GM23338 (cell line): ENCODE results near the gene TBX10.
"Not testable (repeated sequence)": the region's sequence is repeated elsewhere in the genome, so short reads cannot be mapped to it uniquely, and the experiment has no call there.

Experiments
- CREB1 ChIP-seq: fragments of 250-450 bp; sonication (Bioruptor Pico); IDR thresholded peaks from 2 replicates; pipeline ENCODE4 v1.5.0; 2020; ENCODE audit warnings: low read depth, mild to moderate bottlenecking, moderate library complexity
- EZH2 ChIP-seq: fragments of 200-600 bp; sonication (generic); IDR thresholded peaks from one replicate; pipeline ENCODE4 v1.8.0; 2017; ENCODE audit warnings: antibody characterized with exemption, mild to moderate bottlenecking, low read depth; ENCODE audit not compliant: unreplicated experiment
- EZH2phosphoT487 ChIP-seq: fragments of 200-600 bp; sonication (generic); IDR thresholded peaks from one replicate; pipeline ENCODE4 v1.8.1; 2018; ENCODE audit warnings: antibody characterized with exemption; ENCODE audit not compliant: unreplicated experiment
- NANOG ChIP-seq: IDR thresholded peaks from 2 replicates; pipeline ENCODE4 v1.6.1; 2016; ENCODE audit warnings: antibody characterized with exemption, borderline replicate concordance
- POLR2AphosphoS5 ChIP-seq: IDR thresholded peaks from 2 replicates; pipeline ENCODE4 v1.6.1; 2016; ENCODE audit warnings: antibody characterized with exemption, low read depth
- STAT1 ChIP-seq: IDR thresholded peaks from one replicate; pipeline ENCODE4 v1.6.1; 2016; ENCODE audit warnings: antibody characterized with exemption; ENCODE audit not compliant: unreplicated experiment
- ZNF114 ChIP-seq: fragments of 250-450 bp; sonication (Bioruptor Pico); IDR thresholded peaks from 2 replicates; pipeline ENCODE4 v1.5.0; 2020; ENCODE audit warnings: mild to moderate bottlenecking, moderate library complexity
- ZNF331 ChIP-seq: fragments of 250-450 bp; sonication (Bioruptor Pico); IDR thresholded peaks from 2 replicates; pipeline ENCODE4 v1.5.0; 2020; ENCODE audit warnings: low read depth, mild to moderate bottlenecking, moderate library complexity
- TF ChIP-seq, protein P1 (sequence below), 2 experiments: fragments of 200-600 bp in 1 of 2; sonication (generic) in 1 of 2; conservative IDR thresholded peaks; 2 replicates each; pipeline versions ENCODE4 v1.5.1 to v1.6.1; 2016 to 2017; ENCODE audit warnings: antibody characterized with exemption in 2 of 2, low read depth in 2 of 2, mild to moderate bottlenecking in 2 of 2, moderate library complexity in 1 of 2
- TF ChIP-seq, protein P2 (sequence below): IDR thresholded peaks from one replicate; pipeline ENCODE4 v1.6.1; 2018; ENCODE audit warnings: antibody characterized with exemption; ENCODE audit not compliant: unreplicated experiment
- TF ChIP-seq, protein P3 (sequence below): fragments of 250-450 bp; sonication (Bioruptor Pico); IDR thresholded peaks from 2 replicates; pipeline ENCODE4 v1.5.0; 2020; ENCODE audit warnings: mild to moderate bottlenecking, moderate library complexity
- TF ChIP-seq, protein P4 (sequence below): IDR thresholded peaks from 2 replicates; pipeline ENCODE4 v1.6.1; 2016; ENCODE audit warnings: antibody characterized with exemption

DNA sequence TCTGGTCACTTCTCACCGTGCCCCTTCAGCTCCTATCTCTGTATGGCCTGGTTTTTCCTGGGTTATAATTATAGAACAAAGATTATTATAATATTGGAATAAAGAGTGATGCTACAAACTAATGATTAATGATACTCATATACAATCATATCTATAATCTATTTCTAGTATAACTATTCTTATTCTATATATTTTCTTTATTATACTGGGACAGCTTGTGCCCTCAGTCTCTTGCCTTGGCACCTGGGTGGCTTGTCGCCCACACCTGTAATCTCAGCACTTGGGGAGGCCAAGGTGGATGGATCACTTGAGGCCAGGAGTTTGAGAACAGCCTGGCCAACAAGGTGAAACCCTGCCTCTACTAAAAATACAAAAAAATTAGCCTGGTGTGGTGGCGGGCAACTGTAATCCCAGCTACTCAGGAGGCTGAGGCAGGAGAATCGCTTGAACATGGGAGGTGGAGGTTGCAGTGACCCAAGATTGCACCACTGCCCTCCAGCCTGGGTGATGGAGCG lies 20.1 kb upstream of the TBX10 start:
- TF ChIP-seq, protein P1, sequence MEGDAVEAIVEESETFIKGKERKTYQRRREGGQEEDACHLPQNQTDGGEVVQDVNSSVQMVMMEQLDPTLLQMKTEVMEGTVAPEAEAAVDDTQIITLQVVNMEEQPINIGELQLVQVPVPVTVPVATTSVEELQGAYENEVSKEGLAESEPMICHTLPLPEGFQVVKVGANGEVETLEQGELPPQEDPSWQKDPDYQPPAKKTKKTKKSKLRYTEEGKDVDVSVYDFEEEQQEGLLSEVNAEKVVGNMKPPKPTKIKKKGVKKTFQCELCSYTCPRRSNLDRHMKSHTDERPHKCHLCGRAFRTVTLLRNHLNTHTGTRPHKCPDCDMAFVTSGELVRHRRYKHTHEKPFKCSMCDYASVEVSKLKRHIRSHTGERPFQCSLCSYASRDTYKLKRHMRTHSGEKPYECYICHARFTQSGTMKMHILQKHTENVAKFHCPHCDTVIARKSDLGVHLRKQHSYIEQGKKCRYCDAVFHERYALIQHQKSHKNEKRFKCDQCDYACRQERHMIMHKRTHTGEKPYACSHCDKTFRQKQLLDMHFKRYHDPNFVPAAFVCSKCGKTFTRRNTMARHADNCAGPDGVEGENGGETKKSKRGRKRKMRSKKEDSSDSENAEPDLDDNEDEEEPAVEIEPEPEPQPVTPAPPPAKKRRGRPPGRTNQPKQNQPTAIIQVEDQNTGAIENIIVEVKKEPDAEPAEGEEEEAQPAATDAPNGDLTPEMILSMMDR (conservative IDR thresholded peaks at IDR 0.05; ENCODE audit: low read depth in 2 of 2), result not testable (repeated sequence)
- TF ChIP-seq POLR2AphosphoS5; EZH2; ZNF114 (CRISPR knock-in tag); NANOG; EZH2phosphoT487; ZNF331 (CRISPR knock-in tag); STAT1; CREB1 (CRISPR knock-in tag): not testable (repeated sequence)
- TF ChIP-seq, protein P2, sequence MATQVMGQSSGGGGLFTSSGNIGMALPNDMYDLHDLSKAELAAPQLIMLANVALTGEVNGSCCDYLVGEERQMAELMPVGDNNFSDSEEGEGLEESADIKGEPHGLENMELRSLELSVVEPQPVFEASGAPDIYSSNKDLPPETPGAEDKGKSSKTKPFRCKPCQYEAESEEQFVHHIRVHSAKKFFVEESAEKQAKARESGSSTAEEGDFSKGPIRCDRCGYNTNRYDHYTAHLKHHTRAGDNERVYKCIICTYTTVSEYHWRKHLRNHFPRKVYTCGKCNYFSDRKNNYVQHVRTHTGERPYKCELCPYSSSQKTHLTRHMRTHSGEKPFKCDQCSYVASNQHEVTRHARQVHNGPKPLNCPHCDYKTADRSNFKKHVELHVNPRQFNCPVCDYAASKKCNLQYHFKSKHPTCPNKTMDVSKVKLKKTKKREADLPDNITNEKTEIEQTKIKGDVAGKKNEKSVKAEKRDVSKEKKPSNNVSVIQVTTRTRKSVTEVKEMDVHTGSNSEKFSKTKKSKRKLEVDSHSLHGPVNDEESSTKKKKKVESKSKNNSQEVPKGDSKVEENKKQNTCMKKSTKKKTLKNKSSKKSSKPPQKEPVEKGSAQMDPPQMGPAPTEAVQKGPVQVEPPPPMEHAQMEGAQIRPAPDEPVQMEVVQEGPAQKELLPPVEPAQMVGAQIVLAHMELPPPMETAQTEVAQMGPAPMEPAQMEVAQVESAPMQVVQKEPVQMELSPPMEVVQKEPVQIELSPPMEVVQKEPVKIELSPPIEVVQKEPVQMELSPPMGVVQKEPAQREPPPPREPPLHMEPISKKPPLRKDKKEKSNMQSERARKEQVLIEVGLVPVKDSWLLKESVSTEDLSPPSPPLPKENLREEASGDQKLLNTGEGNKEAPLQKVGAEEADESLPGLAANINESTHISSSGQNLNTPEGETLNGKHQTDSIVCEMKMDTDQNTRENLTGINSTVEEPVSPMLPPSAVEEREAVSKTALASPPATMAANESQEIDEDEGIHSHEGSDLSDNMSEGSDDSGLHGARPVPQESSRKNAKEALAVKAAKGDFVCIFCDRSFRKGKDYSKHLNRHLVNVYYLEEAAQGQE, result not testable (repeated sequence)
- TF ChIP-seq, protein P3, sequence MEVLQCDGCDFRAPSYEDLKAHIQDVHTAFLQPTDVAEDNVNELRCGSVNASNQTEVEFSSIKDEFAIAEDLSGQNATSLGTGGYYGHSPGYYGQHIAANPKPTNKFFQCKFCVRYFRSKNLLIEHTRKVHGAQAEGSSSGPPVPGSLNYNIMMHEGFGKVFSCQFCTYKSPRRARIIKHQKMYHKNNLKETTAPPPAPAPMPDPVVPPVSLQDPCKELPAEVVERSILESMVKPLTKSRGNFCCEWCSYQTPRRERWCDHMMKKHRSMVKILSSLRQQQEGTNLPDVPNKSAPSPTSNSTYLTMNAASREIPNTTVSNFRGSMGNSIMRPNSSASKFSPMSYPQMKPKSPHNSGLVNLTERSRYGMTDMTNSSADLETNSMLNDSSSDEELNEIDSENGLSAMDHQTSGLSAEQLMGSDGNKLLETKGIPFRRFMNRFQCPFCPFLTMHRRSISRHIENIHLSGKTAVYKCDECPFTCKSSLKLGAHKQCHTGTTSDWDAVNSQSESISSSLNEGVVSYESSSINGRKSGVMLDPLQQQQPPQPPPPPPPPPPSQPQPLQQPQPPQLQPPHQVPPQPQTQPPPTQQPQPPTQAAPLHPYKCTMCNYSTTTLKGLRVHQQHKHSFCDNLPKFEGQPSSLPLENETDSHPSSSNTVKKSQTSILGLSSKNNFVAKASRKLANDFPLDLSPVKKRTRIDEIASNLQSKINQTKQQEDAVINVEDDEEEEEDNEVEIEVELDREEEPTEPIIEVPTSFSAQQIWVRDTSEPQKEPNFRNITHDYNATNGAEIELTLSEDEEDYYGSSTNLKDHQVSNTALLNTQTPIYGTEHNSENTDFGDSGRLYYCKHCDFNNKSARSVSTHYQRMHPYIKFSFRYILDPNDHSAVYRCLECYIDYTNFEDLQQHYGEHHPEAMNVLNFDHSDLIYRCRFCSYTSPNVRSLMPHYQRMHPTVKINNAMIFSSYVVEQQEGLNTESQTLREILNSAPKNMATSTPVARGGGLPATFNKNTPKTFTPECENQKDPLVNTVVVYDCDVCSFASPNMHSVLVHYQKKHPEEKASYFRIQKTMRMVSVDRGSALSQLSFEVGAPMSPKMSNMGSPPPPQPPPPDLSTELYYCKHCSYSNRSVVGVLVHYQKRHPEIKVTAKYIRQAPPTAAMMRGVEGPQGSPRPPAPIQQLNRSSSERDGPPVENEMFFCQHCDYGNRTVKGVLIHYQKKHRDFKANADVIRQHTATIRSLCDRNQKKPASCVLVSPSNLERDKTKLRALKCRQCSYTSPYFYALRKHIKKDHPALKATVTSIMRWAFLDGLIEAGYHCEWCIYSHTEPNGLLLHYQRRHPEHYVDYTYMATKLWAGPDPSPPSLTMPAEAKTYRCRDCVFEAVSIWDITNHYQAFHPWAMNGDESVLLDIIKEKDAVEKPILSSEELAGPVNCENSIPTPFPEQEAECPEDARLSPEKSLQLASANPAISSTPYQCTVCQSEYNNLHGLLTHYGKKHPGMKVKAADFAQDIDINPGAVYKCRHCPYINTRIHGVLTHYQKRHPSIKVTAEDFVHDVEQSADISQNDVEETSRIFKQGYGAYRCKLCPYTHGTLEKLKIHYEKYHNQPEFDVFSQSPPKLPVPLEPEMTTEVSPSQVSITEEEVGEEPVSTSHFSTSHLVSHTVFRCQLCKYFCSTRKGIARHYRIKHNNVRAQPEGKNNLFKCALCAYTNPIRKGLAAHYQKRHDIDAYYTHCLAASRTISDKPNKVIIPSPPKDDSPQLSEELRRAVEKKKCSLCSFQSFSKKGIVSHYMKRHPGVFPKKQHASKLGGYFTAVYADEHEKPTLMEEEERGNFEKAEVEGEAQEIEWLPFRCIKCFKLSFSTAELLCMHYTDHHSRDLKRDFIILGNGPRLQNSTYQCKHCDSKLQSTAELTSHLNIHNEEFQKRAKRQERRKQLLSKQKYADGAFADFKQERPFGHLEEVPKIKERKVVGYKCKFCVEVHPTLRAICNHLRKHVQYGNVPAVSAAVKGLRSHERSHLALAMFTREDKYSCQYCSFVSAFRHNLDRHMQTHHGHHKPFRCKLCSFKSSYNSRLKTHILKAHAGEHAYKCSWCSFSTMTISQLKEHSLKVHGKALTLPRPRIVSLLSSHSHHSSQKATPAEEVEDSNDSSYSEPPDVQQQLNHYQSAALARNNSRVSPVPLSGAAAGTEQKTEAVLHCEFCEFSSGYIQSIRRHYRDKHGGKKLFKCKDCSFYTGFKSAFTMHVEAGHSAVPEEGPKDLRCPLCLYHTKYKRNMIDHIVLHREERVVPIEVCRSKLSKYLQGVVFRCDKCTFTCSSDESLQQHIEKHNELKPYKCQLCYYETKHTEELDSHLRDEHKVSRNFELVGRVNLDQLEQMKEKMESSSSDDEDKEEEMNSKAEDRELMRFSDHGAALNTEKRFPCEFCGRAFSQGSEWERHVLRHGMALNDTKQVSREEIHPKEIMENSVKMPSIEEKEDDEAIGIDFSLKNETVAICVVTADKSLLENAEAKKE, result not testable (repeated sequence)
- TF ChIP-seq, protein P4, sequence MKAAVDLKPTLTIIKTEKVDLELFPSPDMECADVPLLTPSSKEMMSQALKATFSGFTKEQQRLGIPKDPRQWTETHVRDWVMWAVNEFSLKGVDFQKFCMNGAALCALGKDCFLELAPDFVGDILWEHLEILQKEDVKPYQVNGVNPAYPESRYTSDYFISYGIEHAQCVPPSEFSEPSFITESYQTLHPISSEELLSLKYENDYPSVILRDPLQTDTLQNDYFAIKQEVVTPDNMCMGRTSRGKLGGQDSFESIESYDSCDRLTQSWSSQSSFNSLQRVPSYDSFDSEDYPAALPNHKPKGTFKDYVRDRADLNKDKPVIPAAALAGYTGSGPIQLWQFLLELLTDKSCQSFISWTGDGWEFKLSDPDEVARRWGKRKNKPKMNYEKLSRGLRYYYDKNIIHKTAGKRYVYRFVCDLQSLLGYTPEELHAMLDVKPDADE, result not testable (repeated sequence)
